DND-41 (cell line): ENCODE data around the gene COMMD6.

Source experiments
- ATAC-seq: fragments of 200-7000 bp; cut with Tn5 transposase; 3 replicates; pipeline ENCODE4 v1.9.1; 2021; ENCODE audit warnings: low read depth; ENCODE audit not compliant: insufficient read depth
- DNase-seq: peaks from one replicate; pipeline ENCODE4 v3.0.0-alpha.2; 2020
- H2AFZ ChIP-seq: 2 replicates; pipeline ENCODE4 v1.6.0; 2012; ENCODE audit warnings: low read depth, low read length
- H3K27ac ChIP-seq: 2 replicates; pipeline ENCODE4 v1.5.1; 2012; ENCODE audit warnings: low read length, inconsistent platforms
- H3K27me3 ChIP-seq: fragments of 200-600 bp; sonication (generic); 2 replicates; pipeline ENCODE4 v1.6.0; 2012; ENCODE audit warnings: low read length, mild to moderate bottlenecking, inconsistent platforms; ENCODE audit not compliant: insufficient read depth, poor library complexity
- H3K36me3 ChIP-seq: 2 replicates; pipeline ENCODE4 v1.5.1; 2012; ENCODE audit warnings: low read length, inconsistent platforms; ENCODE audit not compliant: insufficient read depth
- H3K4me1 ChIP-seq: 2 replicates; pipeline ENCODE4 v1.5.1; 2012; ENCODE audit warnings: mild to moderate bottlenecking, low read length; ENCODE audit not compliant: insufficient read depth
- H3K4me2 ChIP-seq: 2 replicates; pipeline ENCODE4 v1.6.0; 2012; ENCODE audit warnings: mild to moderate bottlenecking, moderate library complexity, low read length, inconsistent platforms; ENCODE audit not compliant: insufficient read depth
- H3K4me3 ChIP-seq, 2 experiments: fragments of 200-600 bp in 1 of 2; shearing (Covaris generic) in 1 of 2; 2 replicates each; pipeline ENCODE4 v1.5.1; 2012 to 2016; ENCODE audit warnings: inconsistent platforms in 2 of 2, low read length in 2 of 2, mild to moderate bottlenecking in 2 of 2, low read depth in 1 of 2, moderate library complexity in 1 of 2
- H3K79me2 ChIP-seq: 2 replicates; pipeline ENCODE4 v1.6.0; 2012; ENCODE audit warnings: low read length, inconsistent platforms; ENCODE audit not compliant: insufficient read depth
- H3K9ac ChIP-seq: 2 replicates; pipeline ENCODE4 v1.6.0; 2012; ENCODE audit warnings: low read depth, mild to moderate bottlenecking, inconsistent platforms, low read length, moderate library complexity
- H3K9me3 ChIP-seq: 2 replicates; pipeline ENCODE4 v1.5.1; 2012; ENCODE audit warnings: low read length, moderate library complexity, mild to moderate bottlenecking, inconsistent platforms; ENCODE audit not compliant: insufficient read depth, severe bottlenecking
- H4K20me1 ChIP-seq: 2 replicates; pipeline ENCODE4 v1.6.0; 2012; ENCODE audit warnings: low read length; ENCODE audit not compliant: insufficient read depth
- CTCF ChIP-seq: IDR thresholded peaks from 2 replicates; pipeline ENCODE4 v1.5.1; 2012; ENCODE audit warnings: borderline replicate concordance, low read length, moderate library complexity, mild to moderate bottlenecking; ENCODE audit not compliant: poor library complexity, severe bottlenecking; ENCODE audit errors: extremely low read depth
- EZH2 ChIP-seq: IDR thresholded peaks from 3 replicates; pipeline ENCODE4 v1.6.1; 2012; ENCODE audit warnings: borderline replicate concordance, low read depth, mild to moderate bottlenecking, moderate library complexity, low read length, inconsistent platforms; ENCODE audit not compliant: severe bottlenecking

Gene COMMD6

GRCh38 chr13:75544681-75545330 lies 7.2 kb upstream of the COMMD6 start:
- Histone ChIP-seq H3K9me3 (no peaks in the 10 kb centered on the region), H3K4me1 (peaks cover 17% of the 10 kb centered on the region), H3K4me3 (no peak overlapping the region), H3K36me3 (no peaks in the 10 kb centered on the region), H3K4me2 (no peak overlapping the region), H3K27me3 (no peaks in the 10 kb centered on the region), H2AFZ (no peak overlapping the region), H3K27ac (no peak overlapping the region), H3K9ac (no peak overlapping the region), H3K79me2 (peaks cover 9% of the 10 kb centered on the region), H4K20me1 (no peaks in the 10 kb centered on the region)
- ATAC-seq (no peak), DNase-seq (no peak)
- no peak for TF ChIP-seq EZH2
- no peak for TF ChIP-seq CTCF

GRCh38 chr13:75541961-75542360 lies 4.3 kb upstream of the COMMD6 start:
- H3K36me3 ChIP-seq = no peaks in the 10 kb centered on the region
- no peak overlapping the region for H3K4me3 ChIP-seq
- H3K27me3 ChIP-seq = no peaks in the 10 kb centered on the region
- H3K27ac ChIP-seq = no peak overlapping the region
- no peaks in the 10 kb centered on the region for H3K9me3 ChIP-seq
- H3K79me2 ChIP-seq = peaks cover 7% of the 10 kb centered on the region
- no peaks in the 10 kb centered on the region for H4K20me1 ChIP-seq
- no peak for TF ChIP-seq CTCF
- no peak for TF ChIP-seq EZH2
- ATAC-seq (no peak), DNase-seq (no peak)
- H3K4me2 ChIP-seq = no peak overlapping the region
- H3K9ac ChIP-seq = no peak overlapping the region
- H2AFZ ChIP-seq = no peak overlapping the region
- H3K4me1 ChIP-seq = peaks cover 6% of the 10 kb centered on the region

DNA sequence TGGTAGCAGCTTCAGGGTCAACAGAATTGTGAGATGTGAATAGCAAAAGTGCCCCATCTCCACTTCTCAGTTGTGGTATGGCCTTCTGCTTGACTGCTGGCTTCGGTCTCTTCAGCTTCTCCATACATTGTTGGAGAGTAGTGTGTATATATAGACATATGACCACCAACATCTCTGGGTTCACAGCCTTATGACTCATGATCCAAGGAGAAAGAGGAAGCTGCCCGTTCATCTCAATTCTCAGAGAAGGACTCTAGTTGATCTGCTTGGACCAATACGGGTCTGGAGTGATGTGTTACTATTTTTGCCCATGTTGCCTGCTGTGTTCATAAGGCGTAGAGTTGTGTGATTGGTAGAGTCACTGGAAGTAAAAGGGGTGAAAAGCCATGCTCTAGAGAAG lies 3.6 kb upstream of the COMMD6 start:
- DNase-seq (no peak), ATAC-seq (no peak)
- no peak overlapping the region for H3K4me3 ChIP-seq
- no peak overlapping the region for H3K4me2 ChIP-seq
- peaks cover under 1% of the 10 kb centered on the region; the same call in 1 of the 2 replicates for H3K36me3 ChIP-seq
- H3K27ac ChIP-seq = no peak overlapping the region
- no peaks in the 10 kb centered on the region for H4K20me1 ChIP-seq
- no peak for TF ChIP-seq CTCF
- no peak overlapping the region for H2AFZ ChIP-seq
- peaks cover 13% of the 10 kb centered on the region for H3K4me1 ChIP-seq
- no peaks in the 10 kb centered on the region for H3K27me3 ChIP-seq
- peaks cover 14% of the 10 kb centered on the region for H3K79me2 ChIP-seq
- no peak overlapping the region for H3K9ac ChIP-seq
- H3K9me3 ChIP-seq = no peaks in the 10 kb centered on the region

- peaks cover 28% of the 10 kb centered on the region for H3K4me1 ChIP-seq
- H3K9ac ChIP-seq = no peak overlapping the region
- no peak overlapping the region for H3K4me3 ChIP-seq
- H4K20me1 ChIP-seq = peaks cover 5% of the 10 kb centered on the region
- H3K79me2 ChIP-seq = peaks cover 22% of the 10 kb centered on the region
- H3K27me3 ChIP-seq = no peaks in the 10 kb centered on the region
- ATAC-seq = no peak
- no peaks in the 10 kb centered on the region for H3K9me3 ChIP-seq
- DNase-seq = no peak
- no peak overlapping the region for H3K4me2 ChIP-seq
- no peak overlapping the region for H2AFZ ChIP-seq
- H3K36me3 ChIP-seq = peaks cover 23% of the 10 kb centered on the region
- no peak overlapping the region for H3K27ac ChIP-seq
- TF ChIP-seq CTCF = no peak
- TF ChIP-seq EZH2 = no peak
These were observed 3.8 kb downstream of the COMMD6 start for GRCh38 chr13:75533861-75534260.
